RPMI8226 (cell line): ENCODE measurements around the gene ETV6.
"Not testable (repeated sequence)": the region's sequence is repeated elsewhere in the genome, so short reads cannot be mapped to it uniquely, and the experiment has no call there.

Source experiments
- DNase-seq: peaks from one replicate; pipeline ENCODE4 v3.0.0-alpha.2; 2015

The ETV6 gene

GRCh38 chr12:11649413-11650285 is at the start of gene ETV6:
Gene ETV6, plus strand, starts transcription at chr12:11649674. Its CDS starts 454 bp downstream, at chr12:11650128.
- peak; percentile 90 for DNase-seq

- no peak for DNase-seq
These were observed 49.3 kb upstream of the ETV6 start for GRCh38 chr12:11600199-11600598.

GRCh38 chr12:11601647-11602046 is 47.8 kb upstream of the ETV6 start:
- DNase-seq: no peak

- DNase-seq: no peak
These were observed 42.0 kb upstream of the ETV6 start for GRCh38 chr12:11607313-11608081.

GRCh38 chr12:11609045-11609444 is 40.4 kb upstream of the ETV6 start:
- no peak for DNase-seq

- peak; percentile 80 for DNase-seq
These were observed 34.0 kb upstream of the ETV6 start for GRCh38 chr12:11615481-11615880.

GRCh38 chr12:11618046-11618445 is 31.4 kb upstream of the ETV6 start:
- DNase-seq: no peak

- peak; percentile 32 for DNase-seq
These were observed 27.6 kb upstream of the ETV6 start for GRCh38 chr12:11621797-11622423.

- DNase-seq: no peak
These were observed 26.6 kb upstream of the ETV6 start for GRCh38 chr12:11622876-11623281.

- DNase-seq: no peak
These were observed 26.1 kb upstream of the ETV6 start for GRCh38 chr12:11623382-11623781.

GRCh38 chr12:11624116-11624515 is 25.4 kb upstream of the ETV6 start:
- no peak for DNase-seq

GRCh38 chr12:11627709-11628108 is 21.8 kb upstream of the ETV6 start:
- not testable (repeated sequence) for DNase-seq

GRCh38 chr12:11628353-11628752 is 21.1 kb upstream of the ETV6 start:
- DNase-seq: no peak

GRCh38 chr12:11630046-11630706 is 19.3 kb upstream of the ETV6 start:
- peak; percentile 59 for DNase-seq

GRCh38 chr12:11631288-11631687 is 18.2 kb upstream of the ETV6 start:
- DNase-seq: no peak

- DNase-seq: not testable (repeated sequence)
These were observed 17.6 kb upstream of the ETV6 start for GRCh38 chr12:11631881-11632280.

GRCh38 chr12:11633968-11634367 is 15.5 kb upstream of the ETV6 start:
- DNase-seq: no peak

- no peak for DNase-seq
These were observed 14.1 kb upstream of the ETV6 start for GRCh38 chr12:11635341-11635740.

- no peak for DNase-seq
These were observed 11.1 kb upstream of the ETV6 start for GRCh38 chr12:11638315-11638916.

GRCh38 chr12:11639454-11639853 is 10.0 kb upstream of the ETV6 start:
- DNase-seq: no peak

- no peak for DNase-seq
These were observed 8.0 kb upstream of the ETV6 start for GRCh38 chr12:11641522-11641921.

- no peak for DNase-seq
These were observed 6.7 kb upstream of the ETV6 start for GRCh38 chr12:11642785-11643184.

GRCh38 chr12:11645391-11645790 is 4.1 kb upstream of the ETV6 start:
- DNase-seq: no peak
